HG03280 (cell line): Measurements from ENCODE around the gene BMPER.

Experiments used
- ATAC-seq: cut with Tn5 transposase; IDR thresholded peaks from one replicate; pipeline ENCODE4 v1.9.1; 2021; ENCODE audit warnings: mild to moderate bottlenecking, moderate library complexity; ENCODE audit not compliant: unreplicated experiment

Gene BMPER

DNA sequence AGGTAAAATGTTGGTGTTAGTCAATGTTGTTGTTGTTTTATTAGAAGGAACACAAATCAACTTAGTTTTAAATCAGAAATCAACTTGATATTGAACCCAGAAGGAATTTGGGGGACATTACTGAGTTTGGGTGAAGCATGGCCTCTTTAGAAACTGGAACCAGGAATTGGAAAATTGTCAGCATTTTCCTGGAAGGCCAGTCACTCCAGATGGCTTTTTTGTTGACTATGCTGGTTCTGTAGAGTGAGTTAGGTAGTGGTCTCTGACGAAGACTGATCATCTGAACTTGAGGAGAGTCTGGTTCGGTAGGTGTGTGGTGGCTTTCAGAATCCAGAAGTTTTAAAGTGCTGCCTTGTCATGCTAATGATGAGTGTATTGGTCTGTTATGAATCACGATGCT is 111.5 kb downstream of the BMPER start:
- ATAC-seq = no peak

DNA sequence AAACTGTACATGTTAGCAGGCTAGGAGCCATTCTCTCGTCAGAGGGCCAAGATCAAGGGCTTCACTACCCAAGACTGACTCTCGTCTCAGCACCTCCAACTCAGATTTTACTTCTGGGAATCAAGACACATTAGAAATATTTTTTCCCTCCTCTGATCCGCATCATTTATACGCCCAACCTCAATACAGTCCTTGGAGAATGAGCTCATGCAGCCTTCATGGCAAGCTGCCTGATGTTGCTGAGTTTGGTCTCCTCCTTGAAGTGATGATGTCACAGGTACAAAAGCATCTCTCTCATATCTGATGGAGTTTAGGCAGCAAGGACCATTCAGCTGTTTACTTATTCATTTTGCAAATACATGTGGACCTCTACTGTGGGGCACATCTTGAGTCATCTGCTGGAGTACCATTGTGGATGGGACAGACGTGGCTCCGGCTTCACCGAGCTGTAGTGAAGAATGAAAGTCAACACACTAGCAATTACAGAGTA is 114.0 kb downstream of the BMPER start:
- ATAC-seq = no peak

DNA sequence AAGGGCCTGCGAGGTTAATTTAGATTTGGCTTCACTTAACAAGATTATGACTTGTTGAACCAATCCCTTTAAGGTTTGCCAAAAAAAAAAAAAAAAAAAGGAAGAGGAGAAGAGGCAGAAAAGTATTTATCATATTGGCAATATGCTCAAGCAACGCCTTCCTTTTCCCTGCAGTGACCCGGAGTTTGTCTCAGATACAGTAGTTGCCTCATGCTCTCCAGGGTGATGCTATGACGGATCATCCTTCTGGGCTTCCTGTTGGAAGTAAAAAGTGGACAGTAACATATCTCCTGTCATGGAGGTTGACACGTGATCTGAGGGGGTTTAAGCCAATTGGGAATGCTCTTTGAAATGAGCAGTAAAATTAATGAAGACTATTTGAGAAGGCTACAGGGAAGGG is 117.3 kb downstream of the BMPER start:
- no peak for ATAC-seq

DNA sequence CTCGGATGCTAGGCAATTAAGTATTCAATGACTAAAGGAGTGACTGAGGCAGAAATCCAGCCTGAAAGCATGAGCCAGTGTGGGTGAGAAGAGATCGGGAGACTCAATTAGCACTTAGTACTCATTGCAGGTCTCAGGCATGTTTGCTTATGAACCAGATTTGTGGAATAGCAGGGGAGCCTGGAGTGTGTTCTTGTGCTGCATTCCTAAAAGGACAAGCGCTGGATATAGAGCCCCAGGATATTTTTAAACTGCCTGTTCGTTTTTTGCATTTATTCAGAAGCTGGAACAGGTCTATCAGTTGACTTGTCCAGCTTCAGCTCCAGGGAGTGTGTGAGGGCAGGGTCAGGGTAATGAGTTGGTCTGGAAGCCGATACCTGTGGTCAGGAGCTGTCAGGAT is 120.3 kb downstream of the BMPER start:
- ATAC-seq = no peak

DNA sequence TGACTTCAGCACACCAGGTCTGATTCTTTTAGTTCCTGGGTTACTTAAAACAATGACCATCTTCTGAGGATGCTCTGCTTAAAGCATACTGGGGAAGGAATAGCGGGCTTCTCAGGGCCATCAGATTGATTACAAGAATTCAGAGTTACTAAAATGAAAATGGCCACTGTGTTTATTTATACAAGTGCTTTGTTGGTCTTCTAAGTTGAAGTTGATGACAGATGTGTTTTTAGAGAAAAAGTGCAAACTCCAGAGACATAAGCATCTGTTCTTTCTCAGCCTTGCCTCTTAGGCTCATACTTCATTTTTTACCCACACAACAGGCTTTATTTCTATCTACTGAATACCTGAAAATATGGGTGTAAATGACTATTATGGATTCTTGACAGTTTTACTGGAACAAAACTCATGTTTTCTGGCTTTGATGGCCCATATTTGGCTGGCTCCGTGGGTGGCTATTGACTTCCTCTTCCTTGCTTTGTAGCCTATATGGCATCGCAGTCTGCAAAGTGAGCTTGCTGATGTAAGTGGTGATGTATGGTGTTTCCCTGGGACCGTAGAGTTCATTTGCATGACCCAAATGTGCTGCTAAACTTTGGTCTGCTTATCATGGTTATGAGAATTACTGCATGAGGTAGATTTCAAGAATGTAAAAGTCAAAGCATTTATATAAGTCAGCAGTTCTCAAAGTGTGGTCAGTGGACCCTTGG is 121.3 kb downstream of the BMPER start:
- ATAC-seq = no peak

DNA sequence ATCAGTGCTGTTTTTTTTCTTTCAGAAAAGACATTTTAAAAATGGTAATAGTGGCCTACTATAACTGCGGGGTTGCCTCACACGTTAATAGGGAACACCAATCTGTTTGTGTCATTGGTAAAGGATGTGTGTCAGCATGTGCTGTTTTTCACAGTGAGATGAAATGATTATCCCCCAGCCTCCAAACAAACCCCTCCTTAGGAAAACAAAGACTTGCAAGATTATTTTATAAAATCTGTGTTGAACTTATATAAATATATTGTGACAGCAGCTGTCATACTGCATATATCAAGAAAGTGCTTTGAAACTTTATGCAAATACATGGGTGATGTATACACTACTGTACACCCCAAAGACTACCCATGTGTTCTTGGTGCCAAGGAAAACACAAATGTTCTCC is 125.8 kb downstream of the BMPER start:
- no peak for ATAC-seq

DNA sequence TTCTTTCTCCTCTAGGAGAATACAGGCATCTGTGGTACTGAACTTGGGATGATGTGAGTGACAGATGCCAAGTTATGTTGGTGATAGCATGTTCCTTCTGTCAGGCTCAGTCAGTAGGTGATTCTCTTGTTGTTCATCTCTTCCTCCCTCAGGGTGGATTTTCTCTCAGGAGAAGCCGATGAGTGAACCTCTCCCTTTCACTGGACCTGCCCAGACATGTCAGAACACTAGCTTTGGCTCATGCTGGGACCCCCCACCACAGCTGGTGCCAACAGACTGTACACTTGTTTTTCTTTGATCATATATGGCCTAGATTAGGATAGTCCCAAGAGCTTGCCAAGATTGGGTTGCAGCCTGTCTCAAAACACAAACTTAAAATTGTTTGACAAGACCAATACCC is 129.4 kb downstream of the BMPER start:
- no peak for ATAC-seq

DNA sequence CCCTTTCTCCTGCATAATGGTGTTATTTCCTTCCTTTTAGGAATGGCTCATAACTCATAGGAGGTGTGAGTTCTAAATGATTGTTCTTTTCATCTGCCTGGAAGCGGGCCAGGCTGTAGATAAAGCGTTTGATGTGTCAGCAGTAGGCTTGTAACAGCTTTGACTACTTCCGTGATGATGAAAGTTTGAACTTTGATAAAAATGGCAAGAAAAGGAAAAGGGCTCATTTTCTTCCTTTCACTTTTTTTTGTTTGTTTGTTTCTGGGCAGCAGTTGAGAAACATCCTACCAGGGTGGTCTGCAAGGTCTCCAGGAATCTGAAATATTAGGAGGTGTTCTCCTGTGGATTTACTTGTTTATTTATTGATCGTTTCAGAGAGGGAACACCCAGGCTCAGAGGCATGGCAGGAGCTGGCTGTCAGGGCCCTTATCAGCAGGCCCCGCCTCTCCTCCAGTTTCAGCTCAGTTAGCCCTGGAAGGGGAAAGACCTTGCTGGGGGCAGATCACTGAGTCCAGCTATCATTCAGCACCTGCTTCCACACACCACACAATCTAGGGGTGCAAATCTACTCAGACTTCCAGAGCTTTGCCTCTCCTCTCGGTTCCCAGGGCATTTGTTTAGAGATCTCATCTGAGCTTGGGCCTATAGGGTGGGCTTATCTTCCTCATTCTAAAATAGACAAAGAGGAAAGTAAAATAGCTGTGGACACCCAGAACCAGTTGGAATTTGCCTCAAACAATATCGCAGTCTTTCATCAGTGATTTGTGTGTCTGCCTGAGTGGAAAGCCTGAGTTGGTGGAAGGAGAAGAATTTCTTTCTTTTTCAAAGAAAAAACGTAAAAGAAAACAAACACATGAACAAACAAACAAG is 130.9 kb downstream of the BMPER start:
- no peak for ATAC-seq

DNA sequence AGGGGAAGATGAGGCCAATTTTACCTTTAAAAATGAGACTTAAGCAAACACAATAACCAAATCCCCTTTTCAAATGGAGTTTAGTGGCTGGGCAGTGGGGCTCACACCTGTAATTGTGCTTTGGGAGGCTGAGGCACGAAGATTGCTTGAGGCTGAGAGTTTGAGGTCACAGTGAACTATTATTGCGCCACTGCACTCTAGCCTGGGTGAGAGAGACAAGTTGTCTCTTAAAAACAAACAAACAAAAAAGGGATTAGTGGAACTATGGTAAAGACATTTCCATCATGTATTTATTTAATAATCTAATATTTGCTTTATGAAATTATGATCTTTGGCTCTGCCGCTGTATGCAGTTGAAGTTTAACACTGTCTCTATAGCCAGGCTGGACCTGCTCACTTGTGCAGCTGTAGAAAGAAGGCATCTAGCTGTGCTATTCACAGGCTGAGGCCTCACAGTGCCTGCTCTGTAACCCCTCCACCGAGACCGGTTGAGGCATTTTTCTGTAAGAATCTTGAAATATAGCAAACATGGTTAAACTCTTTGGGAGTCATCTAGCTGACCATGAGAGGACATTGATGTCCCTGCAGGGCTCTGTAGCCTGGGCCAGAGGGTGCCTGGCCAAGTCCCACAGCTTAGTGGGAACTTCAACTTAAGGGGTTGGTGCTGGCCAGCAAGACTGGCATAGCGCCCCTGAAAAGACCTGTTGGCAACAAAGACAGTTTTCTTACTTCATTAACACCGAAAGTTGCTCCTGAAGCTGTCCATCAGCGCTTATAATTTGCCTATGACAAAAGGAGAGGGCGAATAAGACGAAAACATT is 131.8 kb downstream of the BMPER start:
- ATAC-seq = no peak

DNA sequence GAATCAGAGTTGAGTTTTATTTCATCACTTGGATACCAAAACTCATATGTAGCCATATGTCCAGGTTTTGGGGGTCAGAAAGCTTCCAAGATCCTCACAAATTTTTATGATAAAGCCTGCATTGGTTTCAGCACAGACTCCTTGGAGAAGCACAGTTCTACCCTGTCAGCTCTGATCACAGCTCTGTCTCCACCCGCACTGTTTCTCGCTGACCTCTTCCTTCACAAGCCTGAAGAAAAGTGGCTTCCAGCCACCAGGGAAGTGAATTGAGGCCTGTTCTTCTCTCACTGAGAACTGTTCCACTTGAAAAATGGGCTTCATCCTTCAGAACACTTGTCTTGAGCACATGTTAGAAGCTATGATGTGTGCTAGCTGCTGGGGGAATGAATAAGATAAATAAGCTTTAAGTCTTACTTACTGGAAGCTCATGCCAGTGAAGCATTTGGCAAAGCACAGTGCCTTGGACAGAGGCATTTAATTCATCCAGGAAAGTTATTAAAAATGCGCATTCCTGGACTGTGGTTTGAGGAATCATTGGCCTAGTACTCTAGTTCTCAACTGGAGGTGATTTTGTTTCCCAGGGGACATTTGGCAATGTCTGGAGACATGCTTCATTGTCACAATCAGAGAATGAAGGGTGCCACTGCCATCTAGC is 133.6 kb downstream of the BMPER start:
- ATAC-seq = no peak

DNA sequence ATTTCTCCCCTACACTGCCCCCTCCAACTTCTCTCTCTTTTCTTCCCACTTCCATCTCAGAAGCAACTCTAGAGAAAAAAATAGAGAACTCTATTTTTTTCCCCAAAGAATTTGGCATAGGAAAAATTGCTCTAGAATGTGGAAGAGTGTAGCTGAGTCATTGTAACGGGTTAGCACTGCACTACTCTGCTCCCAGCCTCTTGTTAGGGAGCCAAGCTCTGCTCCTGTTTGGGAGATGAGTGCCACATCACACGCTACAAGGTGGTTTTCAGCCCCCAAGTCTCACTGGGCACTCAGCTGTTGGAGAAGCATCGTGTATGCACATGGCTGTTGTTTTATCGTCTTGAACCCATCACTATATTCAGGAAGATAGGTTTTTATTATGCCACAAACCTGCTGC is 136.4 kb downstream of the BMPER start:
- ATAC-seq = no peak

DNA sequence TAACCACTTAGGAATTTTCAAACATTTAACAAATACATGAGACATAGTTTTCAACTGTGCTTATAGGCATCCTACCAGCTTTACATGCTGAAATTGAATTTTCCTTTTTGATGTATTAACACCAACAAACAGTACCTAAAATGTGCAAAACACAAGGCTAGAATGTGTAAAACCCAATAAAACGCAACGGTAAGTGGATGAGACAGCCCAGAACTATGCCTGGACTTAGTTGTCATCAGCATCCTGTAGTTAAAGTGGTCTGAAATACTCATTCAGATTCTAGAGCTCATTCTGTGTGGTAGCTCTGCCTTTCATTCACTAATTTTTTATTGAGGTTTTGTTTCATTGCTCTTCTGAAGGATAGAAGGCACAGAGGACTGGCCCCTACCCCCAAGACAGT is 137.1 kb downstream of the BMPER start:
- no peak for ATAC-seq

DNA sequence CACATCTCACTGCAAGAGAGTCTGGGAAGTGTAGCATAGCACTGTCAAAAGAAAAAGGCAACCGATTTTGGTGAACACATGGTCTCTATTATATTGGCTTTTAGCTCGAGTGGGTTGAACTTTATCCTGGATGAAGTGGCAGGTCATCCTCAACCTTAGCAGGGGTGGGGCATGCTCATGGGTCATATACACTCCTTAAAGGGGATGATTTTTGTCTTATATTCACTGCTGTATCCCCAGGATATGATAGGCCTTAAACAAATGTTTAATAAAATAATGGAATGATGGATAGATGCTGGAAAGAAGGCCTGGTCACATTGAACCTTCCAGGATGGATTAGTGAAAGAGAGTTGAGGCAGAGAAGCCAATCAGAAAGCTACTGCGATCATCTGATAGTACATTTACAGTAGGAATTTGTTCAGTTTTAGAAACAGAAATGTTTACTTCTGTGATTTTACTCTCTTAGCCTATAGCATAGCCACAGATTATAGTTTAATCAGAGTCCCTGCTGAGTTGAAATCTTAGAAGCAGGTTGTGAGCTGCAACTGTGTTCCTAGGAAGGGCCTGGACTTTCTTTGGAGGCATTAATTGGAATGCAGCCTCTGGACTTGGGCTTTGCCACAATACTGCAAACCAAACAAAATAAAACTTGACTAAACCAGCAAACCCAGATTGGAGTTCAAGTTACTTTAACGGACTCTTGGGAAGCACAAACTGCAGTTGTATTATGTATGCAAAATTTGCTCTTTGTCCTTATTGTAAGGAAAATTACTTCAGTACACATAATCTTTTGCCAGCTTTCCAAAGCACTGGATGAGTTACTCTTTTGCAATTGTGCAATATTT is 138.3 kb downstream of the BMPER start:
- ATAC-seq = no peak

DNA sequence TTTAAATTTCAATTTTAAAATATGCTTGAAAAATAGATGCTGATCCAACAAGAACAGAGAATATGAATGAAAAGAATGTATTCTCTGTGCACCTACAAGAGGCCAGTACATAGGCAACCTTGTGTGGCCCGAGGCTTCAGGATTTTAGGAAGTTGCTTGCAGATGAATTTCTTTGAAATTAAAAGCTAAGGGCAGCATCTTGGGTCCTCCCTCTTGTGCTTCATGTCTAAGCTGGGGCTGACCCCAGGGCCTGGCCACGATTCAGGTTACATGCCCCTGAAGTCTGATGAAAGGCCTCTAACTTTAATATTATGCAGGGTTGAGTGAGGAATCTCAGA is 138.9 kb downstream of the BMPER start:
- ATAC-seq = no peak

DNA sequence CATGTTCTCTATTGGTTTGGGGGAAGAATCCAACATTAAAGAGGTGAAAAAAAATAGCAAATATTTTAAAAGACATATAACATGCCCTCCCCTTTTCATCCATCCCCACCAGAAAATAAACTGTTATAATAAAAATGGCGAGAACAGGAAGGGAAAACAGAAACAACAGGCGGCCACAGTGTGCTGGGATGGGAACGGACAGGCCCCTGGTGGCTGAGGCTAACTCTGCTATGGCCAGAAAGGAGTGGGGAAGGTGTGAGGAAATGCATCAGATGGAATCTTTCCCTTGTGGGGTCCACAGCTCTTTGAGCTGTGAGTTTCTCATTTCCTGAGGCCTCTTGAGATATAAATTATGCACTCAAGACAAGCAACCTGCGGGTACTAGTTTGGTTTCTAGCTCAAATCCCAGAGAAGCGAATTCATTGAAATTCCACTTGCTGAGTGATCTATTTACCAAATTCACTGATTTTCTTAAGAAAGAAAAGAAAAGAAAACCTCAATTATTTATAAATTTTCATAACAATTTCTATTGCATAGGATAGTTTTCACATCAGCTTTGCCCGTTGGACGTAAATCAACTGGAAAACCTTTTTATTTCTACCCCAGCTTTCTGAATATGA is 139.5 kb downstream of the BMPER start:
- no peak for ATAC-seq

DNA sequence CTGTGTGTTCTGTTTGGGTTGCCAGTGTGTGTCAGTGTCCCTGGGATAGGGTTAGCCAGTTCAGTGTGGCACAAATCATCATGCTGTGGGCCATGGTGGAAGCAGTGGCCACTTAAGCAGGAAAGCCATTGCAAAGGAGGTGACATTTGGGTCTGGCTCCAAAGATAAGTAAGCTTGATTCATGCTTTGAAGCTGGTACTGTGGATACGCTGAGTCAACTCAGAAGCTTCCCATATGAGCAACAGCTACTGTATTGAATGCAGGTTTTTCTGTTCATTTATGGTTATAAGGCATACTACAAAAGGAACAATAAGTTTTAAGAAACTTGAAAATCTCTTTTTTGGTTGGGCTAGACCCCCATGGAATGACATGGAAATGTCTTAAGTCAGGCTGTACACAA is 143.1 kb downstream of the BMPER start:
- ATAC-seq = no peak

DNA sequence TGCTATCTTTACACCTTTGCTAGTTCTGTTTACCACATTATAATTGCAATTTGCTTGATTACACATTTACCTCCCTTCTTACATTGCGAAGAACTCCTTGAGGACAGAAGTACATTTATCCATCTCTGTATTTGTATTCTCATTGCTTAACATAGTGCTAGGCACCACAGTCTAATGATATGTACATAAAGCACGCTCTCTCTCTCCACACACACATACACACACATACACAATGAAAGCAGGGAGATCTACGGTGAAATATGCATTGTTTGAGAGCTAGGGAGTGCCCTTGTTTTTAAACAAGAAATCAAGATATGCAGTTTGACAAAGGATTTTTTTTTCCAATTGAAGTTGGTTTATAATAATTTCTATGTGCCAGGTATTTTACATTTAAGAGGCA is 148.7 kb downstream of the BMPER start:
- no peak for ATAC-seq

DNA sequence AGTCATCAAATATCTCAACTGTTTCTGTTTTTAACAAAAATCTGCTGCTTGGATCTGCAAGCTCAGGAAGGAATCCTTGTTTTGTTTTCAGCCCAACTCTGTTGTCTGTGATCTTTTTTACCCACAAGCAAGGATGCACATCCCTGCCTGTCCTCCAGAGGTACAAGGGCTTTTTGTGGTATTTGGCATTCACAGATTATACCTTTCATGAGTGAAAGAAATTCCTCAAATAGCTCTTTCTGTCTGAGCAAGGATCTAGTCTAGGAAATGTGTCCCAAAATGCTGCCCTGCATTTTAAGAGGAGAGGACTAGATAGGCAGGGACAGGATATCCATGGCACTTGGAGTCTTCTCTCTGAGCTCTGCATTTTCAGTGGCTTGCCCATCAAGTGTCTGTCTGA is 151.8 kb downstream of the BMPER start:
- no peak for ATAC-seq

DNA sequence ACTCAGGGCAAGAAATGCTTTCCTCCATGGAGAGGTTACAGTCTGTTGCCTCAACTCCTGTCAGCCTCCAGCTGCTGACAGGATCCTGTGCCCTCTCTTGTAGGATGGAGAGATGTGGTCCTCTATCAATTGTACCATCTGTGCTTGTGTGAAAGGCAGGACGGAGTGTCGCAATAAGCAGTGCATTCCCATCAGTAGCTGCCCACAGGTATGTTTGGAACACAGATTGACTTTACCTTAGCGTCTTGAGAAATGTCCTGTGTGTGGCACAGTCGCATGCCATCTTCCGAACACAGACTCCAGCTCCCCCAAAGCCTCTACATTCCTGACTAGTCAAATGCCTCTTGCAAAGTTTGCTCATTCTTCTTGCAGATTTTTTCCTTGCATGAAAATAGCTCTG is 152.6 kb downstream of the BMPER start:
- no peak for ATAC-seq

DNA sequence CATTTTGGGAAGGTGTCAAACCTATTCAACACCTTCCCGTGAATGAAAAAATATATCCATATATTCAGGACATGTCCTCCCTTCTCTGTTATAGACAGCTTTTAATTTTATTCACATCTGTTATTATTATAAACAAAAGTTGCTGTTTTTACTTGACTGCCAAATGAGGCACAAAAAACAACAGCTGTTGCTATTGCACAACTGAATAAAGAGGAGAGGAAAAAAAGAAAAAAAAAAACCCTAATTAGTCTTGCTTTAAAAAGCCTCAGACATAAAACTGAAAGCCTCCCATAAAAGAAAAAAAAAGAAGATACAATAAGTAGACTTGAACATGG is 153.4 kb downstream of the BMPER start:
- ATAC-seq = no peak
